A549 (cell line): Measurements from ENCODE around the gene NMRAL1. TPM values are rescaled to one million over a fixed set of nuclear protein-coding genes. Genes with fewer than 3 reads are reported as not detected.

Experiments
- ATAC-seq, 2 experiments: fragments of 200-7000 bp in 1 of 2; fragments of >200 bp in 1 of 2; cut with Nextera tagmentation in 1 of 2; cut with Tn5 transposase in 1 of 2; 3 replicates each; pipeline versions ENCODE4 v1.8.0 to v1.9.1; 2018 to 2020; ENCODE audit warnings: mild to moderate bottlenecking in 1 of 2, moderate library complexity in 1 of 2
- CTCF ChIA-PET: fragments of 300-600 bp; sonication (Branson Sonifier 250); formaldehyde crosslinking; extraction: SDS; loops from one replicate; lab custom pipeline; 2021; ENCODE audit warnings: antibody characterized with exemption, inconsistent platforms; lab: Yijun Ruan, JAX
- POLR2A ChIA-PET: fragments of 350-600 bp; formaldehyde crosslinking; extraction: SDS; loops from one replicate; lab custom pipeline; 2021; ENCODE audit warnings: antibody characterized with exemption, inconsistent platforms; lab: Yijun Ruan, JAX
- DNase-seq, 2 experiments: peaks; one replicate each; pipeline versions ENCODE4 v3.0.0 to v3.0.0-alpha.2; 2011 to 2016; ENCODE audit warnings: low read depth in 1 of 2, low spot score in 1 of 2
- FAIRE-seq: peaks from 2 replicates; lab custom pipeline; 2011; peaks lifted over from hg19 to GRCh38; lab: Jason Lieb, UNC
- H3K27ac ChIP-seq, 2 experiments: fragments of >200 bp; sonication (Bioruptor Twin); formaldehyde crosslinking; 3 replicates each; pipeline ENCODE4 v1.5.1; 2016 to 2017
- H3K4me1 ChIP-seq: fragments of >200 bp; sonication (Bioruptor Twin); formaldehyde crosslinking; 3 replicates; pipeline ENCODE4 v1.6.1; 2016
- H3K4me2 ChIP-seq: fragments of >200 bp; sonication (Bioruptor Twin); formaldehyde crosslinking; 3 replicates; pipeline ENCODE4 v1.6.1; 2016
- H3K4me3 ChIP-seq: fragments of >200 bp; sonication (Bioruptor Twin); formaldehyde crosslinking; 3 replicates; pipeline ENCODE4 v1.5.1; 2016
- H3K9me3 ChIP-seq: fragments of >200 bp; sonication (Bioruptor Twin); formaldehyde crosslinking; 3 replicates; pipeline ENCODE4 v1.6.1; 2016
- CHD2 ChIP-seq: fragments of 150-350 bp; IDR thresholded peaks from 2 replicates; pipeline ENCODE4 v1.6.1; 2014; ENCODE audit warnings: low read length; ENCODE audit not compliant: partially characterized antibody
- CTCF ChIP-seq: fragments of >200 bp; sonication (Bioruptor Twin); formaldehyde crosslinking; IDR thresholded peaks from 3 replicates; pipeline ENCODE4 v1.5.1; 2016
- E2F6 ChIP-seq: IDR thresholded peaks from 2 replicates; pipeline ENCODE4 v1.6.1; 2012; ENCODE audit warnings: low read depth, borderline replicate concordance
- HEYL ChIP-seq: fragments of 250-450 bp; sonication (Bioruptor Pico); IDR thresholded peaks from 2 replicates; pipeline ENCODE4 v1.8.0; 2021; ENCODE audit warnings: mild to moderate bottlenecking, moderate library complexity
- HOXB13 ChIP-seq: fragments of 250-450 bp; sonication (Bioruptor Pico); IDR thresholded peaks from 2 replicates; pipeline ENCODE4 v1.5.0; 2020; ENCODE audit warnings: low read depth, mild to moderate bottlenecking, moderate library complexity
- HOXB5 ChIP-seq: fragments of 250-450 bp; sonication (Bioruptor Pico); IDR thresholded peaks from 2 replicates; pipeline ENCODE4 v1.5.0; 2020; ENCODE audit warnings: mild to moderate bottlenecking, moderate library complexity
- MAZ ChIP-seq: fragments of 150-350 bp; IDR thresholded peaks from 2 replicates; pipeline ENCODE4 v1.6.1; 2014; ENCODE audit warnings: antibody characterized with exemption, low read depth, low read length, borderline replicate concordance
- NFE2L2 ChIP-seq: fragments of 150-350 bp; conservative IDR thresholded peaks from 2 replicates; pipeline ENCODE4 v1.6.1; 2014; ENCODE audit warnings: low read length
- NPAS2 ChIP-seq: fragments of 250-450 bp; sonication (Bioruptor Pico); IDR thresholded peaks from 2 replicates; pipeline ENCODE4 v1.8.0; 2022; ENCODE audit warnings: mild to moderate bottlenecking, moderate library complexity, borderline replicate concordance
- PBX3 ChIP-seq: IDR thresholded peaks from 2 replicates; pipeline ENCODE4 v1.6.1; 2012
- POLR2AphosphoS2 ChIP-seq: conservative IDR thresholded peaks from 2 replicates; pipeline ENCODE4 v1.6.1; 2012; ENCODE audit warnings: low read length, improper control_type of control experiment, inconsistent platforms
- RAD21 ChIP-seq, 2 experiments: fragments of >200 bp in 1 of 2; sonication (Bioruptor Twin) in 1 of 2; formaldehyde crosslinking in 1 of 2; IDR thresholded peaks in 1 of 2; conservative IDR thresholded peaks in 1 of 2; 2 replicates in 1 of 2; 3 replicates in 1 of 2; pipeline ENCODE4 v1.6.1; 2012 to 2018; ENCODE audit warnings: inconsistent platforms in 1 of 2
- SMC3 ChIP-seq: fragments of >200 bp; sonication (Bioruptor Twin); formaldehyde crosslinking; IDR thresholded peaks from 3 replicates; pipeline ENCODE4 v1.6.1; 2018; ENCODE audit warnings: inconsistent platforms
- TFCP2L1 ChIP-seq: fragments of 250-450 bp; sonication (Bioruptor Pico); IDR thresholded peaks from 2 replicates; pipeline ENCODE4 v1.5.0; 2021; ENCODE audit warnings: mild to moderate bottlenecking
- ZC3H11A ChIP-seq: fragments of 450-650 bp; IDR thresholded peaks from 2 replicates; pipeline ENCODE4 v1.6.1; 2014; ENCODE audit warnings: antibody characterized with exemption, mild to moderate bottlenecking
- WGBS: methylation state at CpG from one replicate; pipeline ENCODE4 v1.1.6; 2017; ENCODE audit errors: missing lambda C conversion rate; 5-methylcytosine and 5-hydroxymethylcytosine counted together
- polyA plus RNA-seq, 4 experiments: library from polyadenylated mRNA; depleted of rRNA in 3 of 4; stranded (reverse); fragments of >200 nt; fragmentation: RNase III in 1 of 4; extraction: RNeasy Plus Mini Kit Qiagen cat#74134 plus additional on column Dnase treatment in 1 of 4; gene quantifications; 2 replicates in 3 of 4; 3 replicates in 1 of 4; pipeline ENCODE4 v1.2.3, GENCODE V29; 2011 to 2017
- TF ChIP-seq, protein P1 (sequence below): fragments of 200-600 bp; sonication (generic); IDR thresholded peaks from 2 replicates; pipeline ENCODE4 v1.6.1; 2016; ENCODE audit warnings: antibody characterized with exemption, mild to moderate bottlenecking, moderate library complexity

Gene NMRAL1
- polyA plus RNA-seq, 2 of the 4 experiments (the other 2 are of a cell fraction), result 36.4 to 48.8 TPM

- no peak overlapping the region for H3K4me2 ChIP-seq
These were observed 33.3 kb upstream of the NMRAL1 start for GRCh38 chr16:4507588-4508345.

DNA sequence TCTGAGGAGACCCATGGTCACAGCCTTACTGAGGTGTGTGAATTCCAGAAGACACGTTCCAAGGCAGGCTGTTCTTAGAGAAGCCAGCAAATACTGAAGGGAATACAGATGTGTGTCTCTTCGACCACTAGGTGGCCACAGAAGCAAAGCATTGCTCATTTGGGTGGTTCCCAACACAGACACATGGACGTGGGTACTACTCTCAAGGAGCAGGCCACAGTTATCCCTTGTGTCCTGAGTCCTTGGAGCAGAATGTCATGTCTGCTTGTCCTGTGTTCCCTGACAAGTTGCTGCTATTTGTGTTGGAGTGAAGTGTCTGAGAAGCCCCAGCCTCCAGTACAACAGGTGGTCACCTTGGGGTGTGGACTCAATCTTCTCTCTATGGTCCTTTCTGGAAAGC is 32.0 kb upstream of the NMRAL1 start:
- no peak overlapping the region for H3K4me3 ChIP-seq
- no peak overlapping the region for H3K27ac ChIP-seq

More at GRCh38 chr16:4507588-4508345, 33.3 kb upstream of the NMRAL1 start:
- FAIRE-seq (no peak), ATAC-seq (no peak), DNase-seq (no peak)
- Histone ChIP-seq H3K4me1 (no peaks in the 10 kb centered on the region), H3K9me3 (no peaks in the 10 kb centered on the region), H3K4me3 (no peak overlapping the region), H3K27ac (no peak overlapping the region)
- POLR2A ChIA-PET, result interaction anchor here (1.9 kb wide), 1 partner anchor 33 kb away, joined by 5 read pairs; the partner anchor contains the start of gene NMRAL1
- CTCF ChIA-PET, result interaction anchor here (0.6 to 18.0 kb wide), 28 partner anchors 8 to 503 kb away, joined by 3 to 301 read pairs (median 7); partner anchors contain the start of genes CDIP1 and MGRN1
- TF ChIP-seq ZC3H11A (no peak), NPAS2 (CRISPR knock-in tag) (no peak), HOXB5 (CRISPR knock-in tag) (no peak), HEYL (CRISPR knock-in tag) (no peak), MAZ (no peak), POLR2AphosphoS2 (no peak), HOXB13 (CRISPR knock-in tag) (no peak), NFE2L2 (no peak), E2F6 (no peak), CHD2 (no peak), TFCP2L1 (CRISPR knock-in tag) (no peak)
- TF ChIP-seq, protein P1, sequence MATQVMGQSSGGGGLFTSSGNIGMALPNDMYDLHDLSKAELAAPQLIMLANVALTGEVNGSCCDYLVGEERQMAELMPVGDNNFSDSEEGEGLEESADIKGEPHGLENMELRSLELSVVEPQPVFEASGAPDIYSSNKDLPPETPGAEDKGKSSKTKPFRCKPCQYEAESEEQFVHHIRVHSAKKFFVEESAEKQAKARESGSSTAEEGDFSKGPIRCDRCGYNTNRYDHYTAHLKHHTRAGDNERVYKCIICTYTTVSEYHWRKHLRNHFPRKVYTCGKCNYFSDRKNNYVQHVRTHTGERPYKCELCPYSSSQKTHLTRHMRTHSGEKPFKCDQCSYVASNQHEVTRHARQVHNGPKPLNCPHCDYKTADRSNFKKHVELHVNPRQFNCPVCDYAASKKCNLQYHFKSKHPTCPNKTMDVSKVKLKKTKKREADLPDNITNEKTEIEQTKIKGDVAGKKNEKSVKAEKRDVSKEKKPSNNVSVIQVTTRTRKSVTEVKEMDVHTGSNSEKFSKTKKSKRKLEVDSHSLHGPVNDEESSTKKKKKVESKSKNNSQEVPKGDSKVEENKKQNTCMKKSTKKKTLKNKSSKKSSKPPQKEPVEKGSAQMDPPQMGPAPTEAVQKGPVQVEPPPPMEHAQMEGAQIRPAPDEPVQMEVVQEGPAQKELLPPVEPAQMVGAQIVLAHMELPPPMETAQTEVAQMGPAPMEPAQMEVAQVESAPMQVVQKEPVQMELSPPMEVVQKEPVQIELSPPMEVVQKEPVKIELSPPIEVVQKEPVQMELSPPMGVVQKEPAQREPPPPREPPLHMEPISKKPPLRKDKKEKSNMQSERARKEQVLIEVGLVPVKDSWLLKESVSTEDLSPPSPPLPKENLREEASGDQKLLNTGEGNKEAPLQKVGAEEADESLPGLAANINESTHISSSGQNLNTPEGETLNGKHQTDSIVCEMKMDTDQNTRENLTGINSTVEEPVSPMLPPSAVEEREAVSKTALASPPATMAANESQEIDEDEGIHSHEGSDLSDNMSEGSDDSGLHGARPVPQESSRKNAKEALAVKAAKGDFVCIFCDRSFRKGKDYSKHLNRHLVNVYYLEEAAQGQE, result no peak
- WGBS, result 96% methylated on average over 17 of the region's 17 CpGs

More for the DNA sequence above, 32.0 kb upstream of the NMRAL1 start:
- FAIRE-seq (peak; percentile 43), DNase-seq (peak; percentile 62 to 77), ATAC-seq (peak; percentile 89 to 95)
- POLR2A ChIA-PET, result no interaction called here
- TF ChIP-seq CTCF, result peak; percentile 88
- peak; percentile 76 to 82 for TF ChIP-seq RAD21 (conservative IDR thresholded peaks at IDR 0.05 in 1 of 2, IDR thresholded peaks at IDR 0.05 in 1 of 2)
- TF ChIP-seq SMC3, result peak; percentile 46; the same call in 2 of the 3 replicates
- no peak for TF ChIP-seq PBX3
- CTCF ChIA-PET, result interaction anchor here (0.7 to 18.0 kb wide), 34 partner anchors 7 to 505 kb away, joined by 3 to 301 read pairs (median 6); partner anchors contain the start of genes C16orf96, CDIP1, MGRN1 and NMRAL1
- H3K4me1 ChIP-seq, result peaks cover 4% of the 10 kb centered on the region
- H3K4me2 ChIP-seq, result no peak overlapping the region
- H3K9me3 ChIP-seq, result no peaks in the 10 kb centered on the region
- 8% methylated on average over 3 of the region's 3 CpGs for WGBS
